Measurements from ENCODE around the gene TMEM39A. TPM values are rescaled to one million over a fixed set of nuclear protein-coding genes. Genes with fewer than 3 reads are reported as not detected.
A peak's percentile ranks its signal among the peaks of the same experiment; 100 is the strongest.

TMEM39A gene
- total and polyA plus RNA-seq, 10 of the 15 experiments (the other 5 are each of a cell fraction or from before 2014, with no cell fraction given): 10.8 to 44.7 (median 33.2) TPM

GRCh38 chr3:119470866-119471265, 7.5 kb upstream of the TMEM39A start:
- no TSS peak for BruUV-seq (replicated peaks)
- 97% methylated on average over 6 of the region's 6 CpGs for WGBS (ENCODE audit: insufficient coverage, insufficient replicate concordance, low lambda C conversion rate, missing lambda C conversion rate)
- FAIRE-seq: no peak
- no peak for DNase-seq (ENCODE audit: low read depth, low spot score)
- intact Hi-C loops (cut with micrococcal nuclease; ENCODE audit: unreplicated experiment) (no loop called here), in situ Hi-C loops (cut with MboI) (no loop called here)
- Histone ChIP-seq H3K27me3 (replicated peaks in 1 of 2; ENCODE audit: control insufficient read depth in 2 of 2, insufficient read depth in 2 of 2, low read length in 1 of 2) (no peaks in the 10 kb centered on the region), H3K79me2 (ENCODE audit: control insufficient read depth, insufficient read depth, low read length) (peaks cover 31% of the 10 kb centered on the region), H4K20me1 (ENCODE audit: control insufficient read depth, insufficient read depth) (no peaks in the 10 kb centered on the region), H3K36me3 (ENCODE audit: control insufficient read depth in 2 of 2, insufficient read depth in 2 of 2, low read length in 1 of 2) (peaks cover 1 to 6% of the 10 kb centered on the region in 2 experiments; a peak in 3 of 4 replicates), H3K9me3 (replicated peaks; ENCODE audit: control insufficient read depth, insufficient read depth, low read length) (no peaks in the 10 kb centered on the region), H3K4me2 (ENCODE audit: control insufficient read depth, insufficient read depth) (peak overlapping the region; percentile 11; the same call in 1 of the 2 replicates), H3K4me1 (ENCODE audit: control insufficient read depth, insufficient read depth, low read length) (no peaks in the 10 kb centered on the region), H3K4me3 (peak overlapping the region; percentile 90; the same call in 1 of the 2 replicates), H3K27ac (ENCODE audit: control insufficient read depth, insufficient read depth) (no peak overlapping the region), H3K9ac (ENCODE audit: control insufficient read depth, insufficient read depth, low read length) (no peak overlapping the region), H2AFZ (ENCODE audit: control insufficient read depth, low read depth, low read length) (no peak overlapping the region)
- ATAC-seq: no peak
- SMC1A ChIA-PET (ENCODE audit: uncharacterized antibody, unreplicated experiment): interaction anchor here (0.5 to 2.7 kb wide), 9 partner anchors 9 to 210 kb away, joined by 3 to 11 read pairs (median 4); partner anchors contain the start of gene TIMMDC1
- RAD21 ChIA-PET (ENCODE audit: unreplicated experiment): interaction anchor here (2.8 kb wide), 1 partner anchor 129 kb away, joined by 5 read pairs; no protein-coding TSS in a partner anchor
- POLR2A ChIA-PET: interaction anchor here (0.7 to 4.0 kb wide), 2 partner anchors 27 to 339 kb away, joined by 3 to 20 read pairs; partner anchors contain the start of gene TIMMDC1
- CTCF ChIA-PET: interaction anchor here (2.0 kb wide), 1 partner anchor 197 kb away, joined by 10 read pairs; no protein-coding TSS in a partner anchor
- TF ChIP-seq STAT1 (conservative IDR thresholded peaks at IDR 0.05) (no peak), CHD4 (IDR thresholded peaks at IDR 0.05) (no peak), ETV6 (conservative IDR thresholded peaks at IDR 0.05 in 1 of 2, IDR thresholded peaks at IDR 0.05 in 1 of 2; ENCODE audit: borderline replicate concordance in 1 of 2, low read depth in 1 of 2) (no peak), BHLHE40 (IDR thresholded peaks at IDR 0.05; ENCODE audit: borderline replicate concordance in 1 of 2, low read depth in 2 of 2, low read length in 1 of 2) (no peak), CBX5 (IDR thresholded peaks at IDR 0.05; ENCODE audit: low read depth) (no peak), NR2C1 (IDR thresholded peaks at IDR 0.05) (no peak), FOXM1 (IDR thresholded peaks at IDR 0.05; ENCODE audit: low read depth, low read length) (no peak), HCFC1 (IDR thresholded peaks at IDR 0.05; ENCODE audit: low read length) (no peak), ZBTB33 (IDR thresholded peaks at IDR 0.05) (no peak), ZNF217 (IDR thresholded peaks at IDR 0.05) (no peak), ZBED1 (IDR thresholded peaks at IDR 0.05; ENCODE audit: borderline replicate concordance) (no peak), BACH1 (IDR thresholded peaks at IDR 0.05; ENCODE audit: borderline replicate concordance) (no peak), EED (IDR thresholded peaks at IDR 0.05; ENCODE audit: low read depth) (no peak), ASH2L (IDR thresholded peaks at IDR 0.05; ENCODE audit: borderline replicate concordance, low read depth) (no peak), NR2F1 (conservative IDR thresholded peaks at IDR 0.05) (no peak)
- TF ChIP-seq, protein P1, sequence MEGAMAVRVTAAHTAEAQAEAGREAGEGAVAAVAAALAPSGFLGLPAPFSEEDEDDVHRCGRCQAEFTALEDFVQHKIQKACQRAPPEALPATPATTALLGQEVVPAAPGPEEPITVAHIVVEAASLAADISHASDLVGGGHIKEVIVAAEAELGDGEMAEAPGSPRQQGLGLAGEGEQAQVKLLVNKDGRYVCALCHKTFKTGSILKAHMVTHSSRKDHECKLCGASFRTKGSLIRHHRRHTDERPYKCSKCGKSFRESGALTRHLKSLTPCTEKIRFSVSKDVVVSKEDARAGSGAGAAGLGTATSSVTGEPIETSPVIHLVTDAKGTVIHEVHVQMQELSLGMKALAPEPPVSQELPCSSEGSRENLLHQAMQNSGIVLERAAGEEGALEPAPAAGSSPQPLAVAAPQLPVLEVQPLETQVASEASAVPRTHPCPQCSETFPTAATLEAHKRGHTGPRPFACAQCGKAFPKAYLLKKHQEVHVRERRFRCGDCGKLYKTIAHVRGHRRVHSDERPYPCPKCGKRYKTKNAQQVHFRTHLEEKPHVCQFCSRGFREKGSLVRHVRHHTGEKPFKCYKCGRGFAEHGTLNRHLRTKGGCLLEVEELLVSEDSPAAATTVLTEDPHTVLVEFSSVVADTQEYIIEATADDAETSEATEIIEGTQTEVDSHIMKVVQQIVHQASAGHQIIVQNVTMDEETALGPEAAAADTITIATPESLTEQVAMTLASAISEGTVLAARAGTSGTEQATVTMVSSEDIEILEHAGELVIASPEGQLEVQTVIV (IDR thresholded peaks at IDR 0.05; ENCODE audit: borderline replicate concordance, partially characterized antibody): no peak
- TF ChIP-seq, protein P2, sequence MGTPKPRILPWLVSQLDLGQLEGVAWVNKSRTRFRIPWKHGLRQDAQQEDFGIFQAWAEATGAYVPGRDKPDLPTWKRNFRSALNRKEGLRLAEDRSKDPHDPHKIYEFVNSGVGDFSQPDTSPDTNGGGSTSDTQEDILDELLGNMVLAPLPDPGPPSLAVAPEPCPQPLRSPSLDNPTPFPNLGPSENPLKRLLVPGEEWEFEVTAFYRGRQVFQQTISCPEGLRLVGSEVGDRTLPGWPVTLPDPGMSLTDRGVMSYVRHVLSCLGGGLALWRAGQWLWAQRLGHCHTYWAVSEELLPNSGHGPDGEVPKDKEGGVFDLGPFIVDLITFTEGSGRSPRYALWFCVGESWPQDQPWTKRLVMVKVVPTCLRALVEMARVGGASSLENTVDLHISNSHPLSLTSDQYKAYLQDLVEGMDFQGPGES (IDR thresholded peaks at IDR 0.05): no peak
- TF ChIP-seq, protein P3, sequence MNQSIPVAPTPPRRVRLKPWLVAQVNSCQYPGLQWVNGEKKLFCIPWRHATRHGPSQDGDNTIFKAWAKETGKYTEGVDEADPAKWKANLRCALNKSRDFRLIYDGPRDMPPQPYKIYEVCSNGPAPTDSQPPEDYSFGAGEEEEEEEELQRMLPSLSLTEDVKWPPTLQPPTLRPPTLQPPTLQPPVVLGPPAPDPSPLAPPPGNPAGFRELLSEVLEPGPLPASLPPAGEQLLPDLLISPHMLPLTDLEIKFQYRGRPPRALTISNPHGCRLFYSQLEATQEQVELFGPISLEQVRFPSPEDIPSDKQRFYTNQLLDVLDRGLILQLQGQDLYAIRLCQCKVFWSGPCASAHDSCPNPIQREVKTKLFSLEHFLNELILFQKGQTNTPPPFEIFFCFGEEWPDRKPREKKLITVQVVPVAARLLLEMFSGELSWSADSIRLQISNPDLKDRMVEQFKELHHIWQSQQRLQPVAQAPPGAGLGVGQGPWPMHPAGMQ (IDR thresholded peaks at IDR 0.05; ENCODE audit: borderline replicate concordance): no peak

Data from GM12878 (cell line).